ENCODE results near the gene FOXB1.

Gene FOXB1

DNA sequence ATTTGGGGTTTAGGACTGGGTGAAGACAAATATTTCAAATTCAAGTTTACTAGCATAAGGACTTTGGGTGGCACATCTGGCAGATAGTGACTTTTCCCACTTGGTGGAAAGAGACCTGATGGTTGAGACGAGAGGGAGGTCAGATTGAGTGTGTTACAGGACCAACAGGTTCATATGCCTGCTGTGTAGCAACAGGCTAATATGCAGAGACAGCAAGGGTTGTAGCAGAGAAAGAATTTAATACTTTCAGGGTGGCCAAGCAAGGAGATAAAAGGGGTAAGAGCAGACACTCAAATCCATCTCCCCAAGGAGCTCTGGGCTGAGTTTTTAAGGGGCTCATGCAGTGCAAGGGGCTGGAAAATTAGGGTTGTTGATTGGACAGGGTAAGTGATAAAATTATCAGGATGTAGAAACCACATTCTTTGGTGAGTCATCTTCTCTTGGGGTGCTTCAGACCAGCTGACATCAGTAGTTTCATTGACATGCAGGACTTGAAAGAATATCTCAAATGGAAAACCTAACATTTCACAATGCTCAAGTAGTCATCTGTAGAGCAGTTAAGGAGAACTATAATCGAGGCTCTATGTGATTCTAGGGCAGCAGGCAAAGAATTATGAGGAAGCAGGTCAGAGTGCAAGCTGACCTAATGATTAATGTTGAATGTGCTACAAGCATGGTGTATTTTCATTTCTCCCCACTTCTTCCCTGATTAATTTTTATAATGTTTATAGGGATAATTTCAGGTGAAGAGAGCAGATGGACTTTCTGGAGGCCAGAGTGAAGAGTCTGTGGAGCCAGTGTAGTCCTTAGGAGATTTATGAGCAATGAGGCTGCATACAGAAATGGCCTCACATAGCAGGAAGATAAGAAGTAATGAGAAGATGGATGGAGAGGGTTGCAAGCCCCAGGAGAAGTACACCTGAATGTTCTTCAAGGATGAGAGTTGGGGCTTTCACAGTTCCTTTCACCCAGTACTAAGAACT is 13.7 kb downstream of the FOXB1 start:
- DNase-seq (ENCODE audit: low read depth, low spot score) = no peak

GRCh38 chr15:60020736-60021135 is 16.6 kb downstream of the FOXB1 start:
- DNase-seq (ENCODE audit: low read depth, low spot score) = no peak

DNA sequence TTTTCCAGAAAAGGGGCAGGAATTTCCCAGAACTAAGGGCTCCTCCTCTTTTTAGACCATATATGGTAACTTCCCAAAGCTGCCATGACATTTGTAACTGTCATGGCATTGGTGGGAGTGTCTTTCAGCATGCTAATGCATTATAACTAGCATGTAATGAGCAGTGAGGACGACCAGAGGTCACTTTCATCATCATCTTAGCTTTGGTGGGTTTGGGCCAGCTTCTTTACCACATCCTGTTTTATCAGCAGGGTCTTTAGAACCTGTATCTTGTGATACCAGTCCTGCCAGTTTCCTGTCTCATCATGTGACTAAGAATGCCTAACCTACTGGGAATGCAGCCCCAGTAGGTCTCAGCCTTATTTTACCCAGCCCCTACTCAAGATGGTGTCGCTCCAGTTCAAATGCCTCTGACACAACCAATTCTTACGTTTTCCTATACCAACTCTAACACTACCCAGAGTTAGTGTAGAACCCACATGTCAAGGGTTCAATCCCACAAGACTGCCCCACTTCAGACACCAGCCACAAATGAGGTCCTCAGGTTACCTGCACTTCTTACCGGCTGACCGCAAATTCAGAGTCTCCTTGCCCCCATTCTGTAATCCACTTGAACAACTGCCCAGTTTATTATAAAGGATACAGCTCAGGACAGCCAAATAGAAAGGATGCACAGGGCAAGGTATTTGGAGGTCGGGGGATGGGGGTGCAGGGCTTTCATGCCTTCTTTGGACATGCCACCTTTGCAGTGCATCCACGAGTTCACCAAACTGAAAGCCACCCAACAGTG is 17.7 kb downstream of the FOXB1 start:
- DNase-seq (ENCODE audit: low read depth, low spot score) = no peak

GRCh38 chr15:60022379-60022741 is 18.2 kb downstream of the FOXB1 start:
- DNase-seq (ENCODE audit: low read depth, low spot score) = no peak

GRCh38 chr15:60026555-60026954 is 22.4 kb downstream of the FOXB1 start:
- no peak for DNase-seq (ENCODE audit: low read depth, low spot score)

- DNase-seq (ENCODE audit: low read depth, low spot score) = no peak
Observed at GRCh38 chr15:60035344-60035743, 31.2 kb downstream of the FOXB1 start.

DNA sequence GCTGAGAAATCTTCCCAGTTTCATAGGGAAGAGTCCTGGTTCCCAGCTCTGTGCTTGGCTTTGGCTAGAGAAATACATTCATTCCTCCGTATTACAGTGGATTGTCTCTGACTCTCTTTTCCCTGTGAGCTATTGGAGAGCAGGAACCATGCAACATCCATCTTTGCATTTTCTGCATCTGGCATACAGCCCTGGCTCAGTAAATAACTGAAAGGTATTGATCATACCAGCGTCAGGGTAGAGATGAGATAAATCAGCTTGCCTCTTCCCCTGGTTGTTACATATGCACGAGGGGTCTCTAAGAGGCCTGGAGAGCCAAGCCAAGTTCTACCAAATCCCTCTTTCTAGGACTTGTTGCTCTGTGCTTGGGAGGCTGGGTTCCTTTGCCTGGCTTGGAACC is 35.2 kb downstream of the FOXB1 start:
- no peak for DNase-seq (ENCODE audit: low read depth, low spot score)

GRCh38 chr15:60043744-60044435 is 39.8 kb downstream of the FOXB1 start:
- no peak for DNase-seq (ENCODE audit: low read depth, low spot score)

GRCh38 chr15:60044636-60045270 is 40.6 kb downstream of the FOXB1 start:
- no peak for DNase-seq (ENCODE audit: low read depth, low spot score)

DNA sequence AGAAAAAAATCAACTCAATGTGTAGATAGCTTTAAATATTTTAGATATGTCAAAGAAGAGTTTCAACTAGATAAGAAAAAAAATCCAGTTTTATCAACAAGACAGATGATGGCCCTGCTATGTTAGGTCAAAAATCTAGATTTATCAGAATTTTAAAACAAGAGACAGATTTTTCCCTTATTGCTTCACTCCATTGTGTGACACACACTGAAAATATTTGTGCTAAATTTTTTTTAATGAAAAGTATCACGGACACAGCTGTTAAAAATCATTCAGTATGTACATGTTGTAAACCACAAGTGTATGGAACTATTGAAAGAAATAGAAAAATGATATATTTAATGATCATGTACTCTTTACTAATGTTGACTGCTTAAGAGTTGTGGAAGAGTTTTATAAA is 43.6 kb downstream of the FOXB1 start:
- DNase-seq (ENCODE audit: low read depth, low spot score) = no peak

GRCh38 chr15:60049948-60050347 is 45.8 kb downstream of the FOXB1 start:
- no peak for DNase-seq (ENCODE audit: low read depth, low spot score)

DNA sequence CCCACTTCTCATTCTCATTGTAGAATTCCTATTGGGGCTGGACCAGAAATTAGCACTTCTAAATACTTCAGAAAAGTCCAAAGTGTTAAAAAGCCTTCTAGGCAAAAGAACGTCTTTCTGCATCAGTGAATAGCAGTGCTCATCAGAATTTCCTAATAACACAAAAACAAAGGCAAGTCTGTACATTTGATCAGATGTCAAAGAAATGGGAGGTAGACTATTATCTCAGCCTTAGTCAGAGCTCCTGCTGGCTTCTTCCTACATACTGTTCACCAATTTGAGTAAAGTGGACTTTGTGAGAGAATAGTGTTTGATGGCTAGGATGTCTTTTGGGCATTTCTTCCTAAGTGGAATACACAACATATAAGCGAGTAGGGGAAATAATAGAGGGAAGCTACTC is 48.7 kb downstream of the FOXB1 start:
- no peak for DNase-seq (ENCODE audit: low read depth, low spot score)

- no peak for DNase-seq (ENCODE audit: low read depth, low spot score)
Observed at GRCh38 chr15:60054472-60054871, 50.4 kb downstream of the FOXB1 start.

Data from brain pericyte (primary cell).